SH-SY5Y (cell line): ENCODE measurements around the gene PLSCR3.

Experiments
- GATA2 ChIP-seq: IDR thresholded peaks from 2 replicates; pipeline ENCODE4 v1.6.1; 2011; ENCODE audit warnings: mild to moderate bottlenecking, low read depth, low read length
- GATA3 ChIP-seq: IDR thresholded peaks from 2 replicates; pipeline ENCODE4 v1.6.1; 2011; ENCODE audit warnings: low read depth, mild to moderate bottlenecking, low read length, moderate library complexity

GRCh38 chr17:7340179-7340578, 54.1 kb downstream of the PLSCR3 start:
- TF ChIP-seq GATA2 = no peak
- TF ChIP-seq GATA3 = no peak
